A172 (cell line): Measurements from ENCODE around the gene HGFAC. TPM values are rescaled to one million over a fixed set of nuclear protein-coding genes. Genes with fewer than 3 reads are reported as not detected.
A peak's percentile ranks its signal among the peaks of the same experiment; 100 is the strongest.

Source experiments
- DNase-seq: peaks from one replicate; pipeline ENCODE4 v3.0.0-alpha.2; 2015; ENCODE audit warnings: low spot score
- total RNA-seq: library from RNA; depleted of rRNA; stranded (reverse); fragments of >200 nt; shearing (Covaris generic); gene quantifications from 2 replicates; pipeline ENCODE4 v1.2.3, GENCODE V29; 2014

Gene HGFAC
- total RNA-seq, 1 experiment from 2014 or later: not detected

GRCh38 chr4:3485886-3486540 is 44.2 kb downstream of the HGFAC start:
- DNase-seq: no peak

- DNase-seq: peak; percentile 44
These were observed 45.1 kb downstream of the HGFAC start for GRCh38 chr4:3486541-3487540.

GRCh38 chr4:3487861-3488260 is 46.1 kb downstream of the HGFAC start:
- DNase-seq: no peak

- DNase-seq: no peak
These were observed 47.1 kb downstream of the HGFAC start for GRCh38 chr4:3488820-3489219.

GRCh38 chr4:3489451-3489962 is 47.7 kb downstream of the HGFAC start:
- no peak for DNase-seq

- DNase-seq: peak; percentile 71
These were observed 50.1 kb downstream of the HGFAC start for GRCh38 chr4:3491681-3492405.

- DNase-seq: no peak
These were observed 51.3 kb downstream of the HGFAC start for GRCh38 chr4:3492741-3493719.

- no peak for DNase-seq
These were observed 52.1 kb downstream of the HGFAC start for GRCh38 chr4:3493720-3494461.

GRCh38 chr4:3494462-3494871 is 52.7 kb downstream of the HGFAC start:
- no peak for DNase-seq

- DNase-seq: no peak
These were observed 53.6 kb downstream of the HGFAC start for GRCh38 chr4:3495204-3495975.

GRCh38 chr4:3496021-3496420 is 54.3 kb downstream of the HGFAC start:
- no peak for DNase-seq

GRCh38 chr4:3497095-3497494 is 55.3 kb downstream of the HGFAC start:
- DNase-seq: no peak

GRCh38 chr4:3497523-3498389 is 56.0 kb downstream of the HGFAC start:
- no peak for DNase-seq

- DNase-seq: no peak
These were observed 56.6 kb downstream of the HGFAC start for GRCh38 chr4:3498407-3498806.
